B cell (primary cell): ENCODE measurements around the gene CARMIL3. TPM values are rescaled to one million over a fixed set of nuclear protein-coding genes. Genes with fewer than 3 reads are reported as not detected.

ENCODE experiments used
- ATAC-seq: fragments of 200-7000 bp; cut with Tn5 transposase; one replicate; pipeline ENCODE4 v1.10.0; 2021; ENCODE audit warnings: low read depth, mild to moderate bottlenecking, moderate number of reproducible peaks, moderate library complexity
- CTCF ChIA-PET: fragments of 350-600 bp; sonication (Branson Sonifier 250); formaldehyde crosslinking; loops from one replicate; lab custom pipeline; 2021; ENCODE audit warnings: antibody characterized with exemption, inconsistent platforms; lab: Charles Lee
- POLR2A ChIA-PET: fragments of 350-600 bp; sonication (Branson Sonifier 250); formaldehyde crosslinking; loops from one replicate; lab custom pipeline; 2021; ENCODE audit warnings: antibody characterized with exemption; lab: Charles Lee
- DNase-seq: peaks from one replicate; pipeline ENCODE4 v3.0.0; 2013
- H2AFZ ChIP-seq: 2 replicates; pipeline ENCODE4 v1.6.1; 2012; ENCODE audit warnings: mild to moderate bottlenecking, low read depth, low read length; ENCODE audit not compliant: insufficient read depth, poor library complexity, severe bottlenecking
- H3K27ac ChIP-seq, 2 donors: 1 replicate in 1 of 2; 2 replicates in 1 of 2; pipeline ENCODE4 v1.5.1; 2012 to 2013; ENCODE audit warnings: low read length in 2 of 2, mild to moderate bottlenecking in 2 of 2, moderate library complexity in 1 of 2
- H3K27me3 ChIP-seq, 4 experiments: fragments of 200-600 bp in 1 of 4; sonication (generic) in 1 of 4; replicated peaks in 1 of 4; 1 replicate in 2 of 4; 2 replicates in 2 of 4; pipeline versions ENCODE4 v1.6.1 to v1.7.0; 2013 to 2016; ENCODE audit warnings: low read length in 3 of 4, mild to moderate bottlenecking in 2 of 4, mixed read lengths in 1 of 4, moderate library complexity in 1 of 4; ENCODE audit not compliant: insufficient read depth in 4 of 4, control insufficient read depth in 3 of 4; ENCODE audit errors: control extremely low read depth in 1 of 4
- H3K36me3 ChIP-seq, 2 experiments: replicated peaks in 1 of 2; 1 replicate in 1 of 2; 2 replicates in 1 of 2; pipeline versions ENCODE4 v1.6.1 to v1.7.1; 2013; ENCODE audit warnings: low read length in 1 of 2; ENCODE audit not compliant: insufficient read depth in 2 of 2, control insufficient read depth in 1 of 2; ENCODE audit errors: control extremely low read depth in 1 of 2, extremely low read depth in 1 of 2
- H3K4me1 ChIP-seq, 2 donors: fragments of 200-600 bp in 1 of 2; sonication (generic) in 1 of 2; 1 replicate in 1 of 2; 2 replicates in 1 of 2; pipeline versions ENCODE4 v1.5.1 to v1.6.1; 2013 to 2017; ENCODE audit warnings: low read length in 2 of 2; ENCODE audit not compliant: control insufficient read depth in 2 of 2, insufficient read depth in 2 of 2
- H3K4me2 ChIP-seq: replicated peaks from 2 replicates; pipeline ENCODE3; 2012; ENCODE audit warnings: mild to moderate bottlenecking, low read depth, low read length; ENCODE audit not compliant: poor library complexity, severe bottlenecking
- H3K4me3 ChIP-seq, 5 experiments: fragments of 200-600 bp in 1 of 5; sonication (generic) in 1 of 5; 1 replicate in 3 of 5; 2 replicates in 2 of 5; pipeline versions ENCODE4 v1.5.1 to v1.7.0; 2011 to 2016; ENCODE audit warnings: low read length in 4 of 5, mild to moderate bottlenecking in 4 of 5, low read depth in 2 of 5, control low read depth in 1 of 5, moderate library complexity in 1 of 5; ENCODE audit not compliant: insufficient read depth in 1 of 5; ENCODE audit errors: control extremely low read depth in 1 of 5, extremely low read depth in 1 of 5
- H3K79me2 ChIP-seq: fragments of 200-600 bp; sonication (generic); one replicate; pipeline ENCODE4 v1.6.0; 2016; ENCODE audit warnings: low read length; ENCODE audit not compliant: control insufficient read depth, insufficient read depth
- H3K9ac ChIP-seq: fragments of 200-600 bp; sonication (generic); 2 replicates; pipeline ENCODE4 v1.6.1; 2017; ENCODE audit warnings: mild to moderate bottlenecking, low read length, moderate library complexity
- H3K9me3 ChIP-seq, 3 donors: one replicate each; pipeline versions ENCODE4 v1.6.1 to v1.7.1; 2013; ENCODE audit warnings: low read length in 2 of 3; ENCODE audit not compliant: control insufficient read depth in 2 of 3, insufficient read depth in 1 of 3; ENCODE audit errors: control extremely low read depth in 1 of 3
- H4K20me1 ChIP-seq: 2 replicates; pipeline ENCODE4 v1.6.0; 2012; ENCODE audit warnings: mild to moderate bottlenecking, low read length; ENCODE audit not compliant: insufficient read depth, control insufficient read depth, poor library complexity, severe bottlenecking
- H3K27ac Mint-ChIP-seq: one replicate; pipeline ENCODE4 v1.8.0; 2021; ENCODE audit warnings: mixed read lengths
- H3K27me3 Mint-ChIP-seq: one replicate; pipeline ENCODE4 v1.8.0; 2021; ENCODE audit warnings: mixed read lengths
- H3K4me1 Mint-ChIP-seq: one replicate; pipeline ENCODE4 v1.8.0; 2021; ENCODE audit warnings: mixed read lengths
- H3K4me3 Mint-ChIP-seq: one replicate; pipeline ENCODE4 v1.8.0; 2021; ENCODE audit warnings: mixed read lengths
- H3K9me3 Mint-ChIP-seq: one replicate; pipeline ENCODE4 v1.8.0; 2022; ENCODE audit warnings: mixed read lengths; ENCODE audit not compliant: insufficient read depth
- CTCF ChIP-seq: fragments of 200-600 bp; IDR thresholded peaks from one replicate; pipeline ENCODE4 v1.8.0; 2022; ENCODE audit warnings: antibody characterized with exemption, mild to moderate bottlenecking
- EZH2 ChIP-seq: IDR thresholded peaks from 2 replicates; pipeline ENCODE4 v1.6.1; 2012; ENCODE audit warnings: borderline replicate concordance, low read depth, mild to moderate bottlenecking, moderate library complexity, low read length; ENCODE audit not compliant: insufficient read depth, poor library complexity, severe bottlenecking
- WGBS: methylation state at CpG from one replicate; pipeline ENCODE4 v1.1.5; 2013; ENCODE audit warnings: missing lambda C conversion rate; ENCODE audit not compliant: insufficient coverage; 5-methylcytosine and 5-hydroxymethylcytosine counted together
- intact Hi-C: fragments of 100-400 bp; cut with micrococcal nuclease; formaldehyde crosslinking; loops from one replicate; pipeline ENCODE4 v1.10.0; 2022
- polyA plus RNA-seq: library from polyadenylated mRNA; depleted of rRNA; stranded (reverse); fragments of >200 nt; gene quantifications from 2 replicates; pipeline ENCODE4 v1.2.3, GENCODE V29; 2012
- total RNA-seq, 2 donors: library from RNA; stranded (reverse); fragments of 120-200 nt in 1 of 2; gene quantifications; 1 replicate in 1 of 2; 2 replicates in 1 of 2; pipeline versions ENCODE4 v1.2.3 to v1.2.4, GENCODE V29; 2013 to 2022

CARMIL3 gene
- total and polyA plus RNA-seq, 2 donors (not counting 1 experiment from before 2014, with no cell fraction given): 1.0 to 7.2 TPM

GRCh38 chr14:24064091-24064795, 12.4 kb downstream of the CARMIL3 start:
- H3K9me3 ChIP-seq: no peaks in the 10 kb centered on the region
- H3K79me2 ChIP-seq: no peaks in the 10 kb centered on the region
- no peak overlapping the region for H3K27ac ChIP-seq
- CTCF ChIA-PET: interaction anchor here (0.9 to 3.6 kb wide), 3 partner anchors 28 to 44 kb away, joined by 3 to 10 read pairs (median 3); no protein-coding TSS in a partner anchor
- Mint-ChIP-seq H3K4me3 (no peak overlapping the region), H3K4me1 (no peaks in the 10 kb centered on the region), H3K27ac (no peak overlapping the region), H3K27me3 (no peaks in the 10 kb centered on the region), H3K9me3 (no peaks in the 10 kb centered on the region)
- POLR2A ChIA-PET: no interaction called here
- ATAC-seq: no peak
- no peaks in the 10 kb centered on the region for H3K36me3 ChIP-seq
- no peak overlapping the region for H3K4me2 ChIP-seq
- no peaks in the 10 kb centered on the region for H4K20me1 ChIP-seq
- H3K27me3 ChIP-seq: no peaks in the 10 kb centered on the region
- intact Hi-C loops: no loop called here
- no peak overlapping the region for H3K4me3 ChIP-seq
- no peak overlapping the region for H2AFZ ChIP-seq
- no peak overlapping the region for H3K9ac ChIP-seq
- TF ChIP-seq CTCF (no peak), EZH2 (no peak)
- DNase-seq: no peak
- no peaks in the 10 kb centered on the region for H3K4me1 ChIP-seq
- 98% methylated on average over 3 of the region's 7 CpGs for WGBS

GRCh38 chr14:24064856-24065255, 13.0 kb downstream of the CARMIL3 start:
- no peak overlapping the region for H3K4me3 Mint-ChIP-seq
- H3K4me1 ChIP-seq: no peaks in the 10 kb centered on the region
- no peaks in the 10 kb centered on the region for H4K20me1 ChIP-seq
- no peak overlapping the region for H3K4me2 ChIP-seq
- H3K9ac ChIP-seq: no peak overlapping the region
- DNase-seq (no peak), ATAC-seq (no peak)
- no peaks in the 10 kb centered on the region for H3K9me3 ChIP-seq
- no peaks in the 10 kb centered on the region for H3K27me3 ChIP-seq
- no peaks in the 10 kb centered on the region for H3K4me1 Mint-ChIP-seq
- no peaks in the 10 kb centered on the region for H3K9me3 Mint-ChIP-seq
- no peak overlapping the region for H2AFZ ChIP-seq
- TF ChIP-seq EZH2: no peak
- H3K27me3 Mint-ChIP-seq: no peaks in the 10 kb centered on the region
- no peak overlapping the region for H3K27ac Mint-ChIP-seq
- CTCF ChIA-PET: interaction anchor here (3.6 kb wide), 1 partner anchor 44 kb away, joined by 10 read pairs; no protein-coding TSS in a partner anchor
- no peak overlapping the region for H3K4me3 ChIP-seq
- H3K27ac ChIP-seq: no peak overlapping the region
- POLR2A ChIA-PET: no interaction called here
- no peaks in the 10 kb centered on the region for H3K79me2 ChIP-seq
- intact Hi-C loops: no loop called here
- 92% methylated on average over 12 of the region's 15 CpGs for WGBS
- no peaks in the 10 kb centered on the region for H3K36me3 ChIP-seq
